HG03064 (cell line): ENCODE data around the gene RRP9.
A peak's percentile ranks its signal among the peaks of the same experiment; 100 is the strongest.

Experiments
- ATAC-seq: cut with Tn5 transposase; IDR thresholded peaks from one replicate; pipeline ENCODE4 v1.9.1; 2021; ENCODE audit warnings: low read depth; ENCODE audit not compliant: unreplicated experiment

RRP9 gene

DNA sequence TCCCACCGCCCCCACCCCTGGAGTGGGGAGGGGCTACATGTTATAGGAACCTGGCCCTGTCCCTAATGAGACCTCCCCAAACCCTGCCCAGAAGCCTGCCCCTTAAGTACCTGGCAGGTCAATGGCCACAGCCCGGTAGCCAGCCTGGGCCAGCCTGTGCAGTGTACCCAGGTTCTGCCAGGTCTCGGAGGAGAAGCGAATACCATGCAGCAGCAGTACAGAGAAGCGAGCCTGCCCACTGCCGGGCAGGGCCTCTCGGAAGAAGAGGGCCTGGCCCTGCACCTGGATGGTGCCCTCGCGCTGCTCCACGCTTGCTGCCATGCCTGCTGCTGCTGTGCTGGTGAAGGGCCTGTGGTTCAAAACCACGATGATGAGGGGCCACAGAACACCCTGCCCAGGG is 29.6 kb upstream of the RRP9 start:
- no peak for ATAC-seq

DNA sequence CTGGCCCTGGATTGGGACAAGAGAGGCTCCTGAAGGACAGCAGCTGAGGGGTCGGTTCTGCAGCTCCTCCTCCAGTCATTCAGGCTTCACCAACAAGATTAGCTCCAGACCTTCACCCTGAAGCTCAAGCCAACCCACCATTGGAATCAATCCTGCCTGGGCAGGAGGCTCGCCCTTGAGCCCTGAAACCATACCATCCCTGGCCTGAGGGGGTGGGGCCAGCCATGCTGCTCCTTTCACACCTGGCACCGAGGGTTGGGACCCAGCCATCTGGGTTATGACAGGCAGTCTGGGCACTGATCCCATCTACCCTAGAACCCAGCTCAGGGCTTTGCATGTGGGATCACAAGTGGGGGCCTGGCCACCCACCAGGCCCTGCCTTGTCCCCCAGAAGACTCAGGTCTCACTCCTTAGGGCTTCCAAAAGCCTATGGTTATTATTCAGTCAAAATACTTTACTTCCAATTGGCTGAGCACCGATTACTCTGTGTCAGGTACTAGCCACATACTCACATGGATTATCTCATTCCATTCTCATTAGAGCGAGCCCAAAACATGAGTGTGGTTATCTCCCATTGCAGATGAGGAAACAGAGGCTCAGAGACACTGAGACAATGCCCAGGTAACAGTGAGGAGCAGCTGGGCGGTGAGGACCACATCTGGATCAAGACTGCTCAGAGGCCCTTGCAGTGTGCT is 29.0 kb upstream of the RRP9 start:
- ATAC-seq = no peak

DNA sequence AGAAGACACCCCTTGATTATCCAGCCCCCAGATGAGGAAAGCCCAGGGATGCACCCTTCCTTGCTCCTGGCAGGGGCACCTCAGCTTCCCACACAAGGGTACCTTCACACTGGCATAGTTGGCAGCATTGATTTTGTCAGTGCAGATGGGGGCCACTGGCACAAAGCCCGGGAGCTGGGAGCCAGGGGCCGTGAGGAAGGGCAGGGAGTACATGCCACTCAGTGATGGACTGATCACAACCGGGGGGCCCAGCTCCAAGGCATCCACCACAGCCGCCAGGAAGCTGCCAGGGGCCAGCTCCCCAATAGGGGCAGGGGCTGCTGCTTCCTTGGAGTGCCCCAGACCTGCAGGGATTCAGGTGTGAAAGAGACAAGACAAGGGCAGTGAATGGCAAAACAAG is 28.1 kb upstream of the RRP9 start:
- ATAC-seq = no peak

DNA sequence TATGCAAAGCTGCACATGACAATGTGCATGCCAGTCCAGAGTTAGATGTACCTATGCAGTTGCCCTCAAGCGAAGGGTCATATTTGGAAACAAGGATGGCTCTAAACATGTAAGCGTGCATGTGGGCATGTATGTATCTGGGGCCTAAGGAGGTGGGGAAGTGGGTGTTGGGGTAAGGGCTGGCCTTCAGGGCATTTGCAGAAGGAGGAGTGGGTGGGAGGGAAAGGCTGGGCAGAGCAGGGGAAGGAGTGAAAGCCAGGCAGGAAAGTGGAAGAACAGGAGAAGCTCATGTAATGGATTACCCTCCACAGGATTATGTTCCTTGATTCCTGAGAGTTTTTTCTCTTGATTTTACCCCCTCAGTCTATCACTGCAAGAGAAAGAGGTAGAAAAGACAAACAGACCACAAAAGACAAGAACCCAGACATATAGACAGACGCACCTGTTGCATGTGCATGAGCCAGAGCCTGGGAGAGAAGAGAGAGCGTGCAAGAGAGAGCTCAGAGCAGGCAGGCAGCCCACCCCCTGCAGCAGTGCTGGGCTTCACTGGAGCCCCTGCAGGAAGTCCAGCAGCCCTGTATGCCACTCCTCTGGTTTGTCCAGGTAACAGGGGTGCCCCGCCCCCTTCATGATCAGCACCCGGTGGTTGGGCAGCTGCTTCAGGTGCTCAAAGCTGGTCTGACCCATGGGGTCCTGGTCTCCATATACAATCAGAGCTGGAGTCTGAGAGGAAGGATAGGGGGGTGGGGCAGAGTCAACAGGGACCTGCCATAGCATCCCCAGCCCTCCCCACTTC is 27.4 kb upstream of the RRP9 start:
- no peak for ATAC-seq

DNA sequence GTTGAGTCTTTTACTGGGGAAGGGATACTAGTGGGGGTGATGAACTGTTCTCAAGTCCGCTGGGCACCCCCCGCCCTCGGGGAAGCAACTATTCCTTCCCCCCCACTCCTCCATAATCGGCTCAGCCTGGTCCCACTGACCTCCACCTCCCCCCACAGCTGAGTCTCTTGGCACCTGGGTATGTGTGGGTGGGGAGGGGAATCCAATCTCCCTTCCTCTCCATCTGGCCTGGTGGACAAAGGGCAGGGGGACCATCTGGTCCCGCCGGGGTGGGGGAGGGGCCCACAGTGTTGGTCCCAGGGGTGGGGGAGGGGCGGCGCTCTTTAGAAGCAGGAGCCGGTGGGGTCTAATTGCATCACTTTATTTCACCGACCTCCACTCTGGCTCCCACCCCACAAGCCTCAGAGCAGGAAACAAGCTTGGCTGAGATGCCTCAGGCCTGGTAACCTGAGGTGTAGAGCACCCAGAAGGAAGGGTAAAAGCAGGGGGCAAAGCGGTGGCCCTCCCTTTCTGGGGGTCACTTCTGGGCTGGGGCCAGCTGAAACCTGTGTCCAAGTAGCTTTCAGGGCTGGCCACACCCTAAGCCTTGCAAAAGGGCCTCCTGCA is 26.6 kb upstream of the RRP9 start:
- ATAC-seq = no peak

DNA sequence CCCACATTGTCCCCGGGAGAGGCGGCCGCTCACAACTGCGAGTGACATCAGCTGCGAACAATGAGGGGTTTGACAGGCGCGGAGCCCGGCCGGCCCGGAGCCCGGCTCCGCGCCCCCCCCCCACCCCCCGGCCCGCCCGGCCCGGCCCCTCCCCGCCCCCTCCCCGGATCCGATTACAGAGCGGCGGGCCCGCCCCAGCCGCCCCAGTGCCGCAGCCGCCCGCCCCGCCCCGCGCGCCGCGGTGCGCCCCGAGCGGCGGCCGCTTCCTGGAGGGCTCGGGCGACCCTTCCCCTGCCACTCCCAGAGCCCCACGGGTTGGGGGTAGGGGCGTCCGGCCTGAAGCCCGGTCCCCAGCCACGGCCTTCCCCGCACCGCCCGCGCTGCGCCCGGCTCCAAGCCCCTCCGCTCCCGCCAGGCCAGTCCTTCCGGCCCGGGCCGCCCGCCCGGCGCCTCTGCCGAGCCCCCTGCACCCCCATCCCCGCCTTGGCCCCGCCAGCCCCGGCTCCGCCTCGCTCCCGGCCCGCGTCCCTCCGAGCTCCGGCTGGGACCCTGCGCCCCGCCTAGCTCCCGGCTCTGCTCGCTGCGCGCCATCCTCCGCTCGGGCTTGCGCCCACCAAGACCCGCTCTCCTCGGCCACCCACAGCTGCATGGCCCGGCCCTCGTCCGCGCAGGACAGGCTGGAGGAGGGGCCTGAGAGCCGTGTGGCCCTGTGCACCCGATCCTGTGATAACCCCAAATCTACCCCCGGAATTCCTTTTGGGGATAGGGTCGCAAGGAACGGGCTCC is 25.9 kb upstream of the RRP9 start, which contains the start of gene PCBP4:
PCBP4 (minus strand) TSS at position 71 of the 786 bp plus-strand sequence. CDS start 6,214 bp downstream, outside the sequence.
- ATAC-seq = peak; percentile 51

DNA sequence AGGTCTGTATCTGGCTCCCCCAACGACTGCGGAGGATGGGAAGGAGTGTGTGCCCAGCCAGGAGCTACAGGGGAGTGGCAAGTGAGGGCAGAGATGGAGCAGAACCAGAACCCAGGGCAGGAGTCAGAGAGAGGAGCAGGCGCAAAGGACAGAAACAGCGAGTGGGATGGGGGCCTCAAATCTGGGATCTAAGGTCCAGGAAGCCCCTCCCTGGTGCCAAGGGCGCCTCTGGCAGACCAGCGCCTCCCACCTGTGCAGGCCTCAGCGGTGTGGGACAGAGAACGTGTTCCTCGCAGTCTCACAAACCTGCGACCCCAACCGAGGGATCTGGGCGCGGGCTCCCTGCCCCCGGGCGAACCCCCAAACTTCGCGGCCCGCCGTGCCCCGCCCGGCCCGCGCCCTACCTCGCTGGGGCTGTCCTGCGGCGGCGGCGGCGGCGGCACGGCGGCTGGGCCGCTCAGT is 25.2 kb upstream of the RRP9 start:
- no peak for ATAC-seq

DNA sequence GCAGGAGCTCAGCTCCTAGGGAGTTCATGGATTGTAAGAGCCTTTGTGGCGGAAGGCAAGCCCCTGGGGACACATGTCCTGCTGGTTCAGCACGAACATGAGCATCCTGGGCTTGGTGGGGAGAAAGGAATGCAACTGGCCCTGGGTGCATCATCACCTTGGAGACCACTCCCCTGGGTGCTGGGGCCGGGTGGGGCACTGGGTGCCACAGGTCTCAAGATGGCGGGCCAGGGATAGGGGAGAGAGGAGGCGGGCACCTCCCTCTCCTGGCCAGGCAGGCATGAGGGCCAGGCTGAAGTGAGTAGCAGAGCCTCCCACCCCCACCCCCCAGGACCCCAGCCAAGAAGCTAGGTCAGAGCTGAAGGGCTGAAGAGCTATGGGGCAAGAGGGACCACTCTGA is 24.8 kb upstream of the RRP9 start:
- no peak for ATAC-seq

DNA sequence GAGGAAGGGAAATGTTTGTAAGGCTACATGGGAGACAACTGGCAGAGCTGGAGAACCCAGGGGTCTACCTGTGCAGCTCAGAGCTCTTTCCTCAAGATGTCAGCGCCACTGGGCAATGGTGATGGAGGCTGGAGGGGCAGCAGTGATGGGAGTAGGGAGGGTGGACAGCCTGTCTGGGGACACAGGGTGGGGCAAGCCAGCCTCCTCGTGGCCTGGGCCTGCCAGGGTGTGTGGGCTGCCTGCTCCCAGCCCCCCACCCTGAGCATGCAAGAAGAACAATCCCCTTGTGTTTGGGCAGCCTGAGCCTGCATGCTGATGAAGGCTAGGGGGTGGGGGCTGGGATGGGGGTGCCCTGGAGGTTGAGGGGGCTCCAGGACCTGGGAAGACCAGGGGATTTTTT is 24.3 kb upstream of the RRP9 start:
- no peak for ATAC-seq

DNA sequence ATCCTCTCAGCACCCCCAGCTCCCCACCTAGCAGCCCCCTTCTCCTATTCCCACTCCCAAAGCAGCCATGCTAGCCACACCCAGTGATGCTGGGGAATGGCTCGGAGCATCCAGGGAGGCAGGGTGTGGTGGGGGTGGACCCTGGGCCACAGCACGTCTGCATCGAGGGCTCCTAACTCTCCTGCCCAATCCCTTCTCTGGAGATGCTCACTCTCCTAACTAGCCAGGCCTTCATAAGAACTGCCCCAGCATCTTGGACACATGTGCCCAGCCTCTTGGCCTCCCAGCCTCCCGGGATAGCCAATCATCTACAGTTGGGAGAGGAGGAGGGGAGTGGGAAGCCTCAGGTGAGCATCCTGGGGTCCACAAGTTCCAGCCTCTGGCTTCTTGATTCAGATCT is 22.8 kb upstream of the RRP9 start:
- no peak for ATAC-seq

DNA sequence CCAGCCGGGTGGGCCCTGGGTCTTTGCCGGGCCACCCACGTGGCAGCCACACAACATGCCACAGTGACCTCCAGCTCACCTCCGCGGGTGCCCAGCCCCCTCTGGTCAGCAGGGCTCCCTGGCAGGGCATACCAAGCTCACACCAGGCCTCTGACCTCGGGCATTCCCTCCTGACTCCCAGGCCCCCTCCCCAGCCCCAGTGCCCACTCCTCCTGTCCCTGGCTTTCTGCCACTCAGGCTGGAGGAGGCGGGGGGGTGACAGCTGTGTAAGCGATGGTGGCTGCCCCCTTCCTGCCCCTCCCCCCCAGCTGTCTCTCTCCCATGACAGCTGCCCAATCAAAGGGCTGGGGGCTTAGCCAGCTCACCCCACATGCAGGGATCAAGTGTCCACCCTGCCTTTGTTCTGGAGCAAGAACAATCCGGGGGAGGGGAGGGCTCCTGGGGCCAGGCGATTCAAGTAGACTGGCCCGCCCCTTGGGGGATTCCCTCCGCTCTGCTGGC is 22.3 kb upstream of the RRP9 start:
- ATAC-seq = no peak

DNA sequence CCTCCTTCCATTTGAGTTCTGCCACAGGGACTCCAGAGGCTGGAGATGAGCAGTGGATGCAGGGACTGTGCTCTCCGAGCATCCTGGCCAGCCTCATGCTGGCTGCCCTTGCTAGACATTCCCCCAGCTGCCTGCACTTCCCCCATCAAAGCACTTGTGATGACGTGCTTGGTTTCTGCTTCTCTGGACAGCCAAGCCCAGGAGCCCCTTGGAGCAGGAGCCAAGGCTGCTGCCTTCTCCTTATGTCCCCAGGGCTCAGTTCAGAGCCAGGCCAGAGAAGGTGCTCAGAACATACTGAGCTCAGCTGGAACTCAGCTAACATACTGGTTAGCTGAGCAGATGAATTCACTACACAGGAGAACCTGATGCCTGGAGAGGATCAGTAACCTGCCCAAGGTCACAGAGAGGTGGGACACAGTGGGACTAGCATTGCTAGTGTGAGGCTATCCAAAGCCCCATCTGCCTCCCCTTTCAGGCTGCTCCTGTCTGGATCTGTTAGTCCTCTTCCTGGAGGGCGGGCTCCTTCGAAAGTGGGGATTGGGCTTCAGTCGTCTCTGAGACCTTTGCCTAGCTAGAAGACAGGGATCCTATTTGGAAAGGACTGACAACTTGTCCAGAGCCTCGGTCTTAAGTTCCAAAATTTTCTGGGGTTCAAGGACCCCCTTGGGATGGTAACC is 21.3 kb upstream of the RRP9 start:
- no peak for ATAC-seq

DNA sequence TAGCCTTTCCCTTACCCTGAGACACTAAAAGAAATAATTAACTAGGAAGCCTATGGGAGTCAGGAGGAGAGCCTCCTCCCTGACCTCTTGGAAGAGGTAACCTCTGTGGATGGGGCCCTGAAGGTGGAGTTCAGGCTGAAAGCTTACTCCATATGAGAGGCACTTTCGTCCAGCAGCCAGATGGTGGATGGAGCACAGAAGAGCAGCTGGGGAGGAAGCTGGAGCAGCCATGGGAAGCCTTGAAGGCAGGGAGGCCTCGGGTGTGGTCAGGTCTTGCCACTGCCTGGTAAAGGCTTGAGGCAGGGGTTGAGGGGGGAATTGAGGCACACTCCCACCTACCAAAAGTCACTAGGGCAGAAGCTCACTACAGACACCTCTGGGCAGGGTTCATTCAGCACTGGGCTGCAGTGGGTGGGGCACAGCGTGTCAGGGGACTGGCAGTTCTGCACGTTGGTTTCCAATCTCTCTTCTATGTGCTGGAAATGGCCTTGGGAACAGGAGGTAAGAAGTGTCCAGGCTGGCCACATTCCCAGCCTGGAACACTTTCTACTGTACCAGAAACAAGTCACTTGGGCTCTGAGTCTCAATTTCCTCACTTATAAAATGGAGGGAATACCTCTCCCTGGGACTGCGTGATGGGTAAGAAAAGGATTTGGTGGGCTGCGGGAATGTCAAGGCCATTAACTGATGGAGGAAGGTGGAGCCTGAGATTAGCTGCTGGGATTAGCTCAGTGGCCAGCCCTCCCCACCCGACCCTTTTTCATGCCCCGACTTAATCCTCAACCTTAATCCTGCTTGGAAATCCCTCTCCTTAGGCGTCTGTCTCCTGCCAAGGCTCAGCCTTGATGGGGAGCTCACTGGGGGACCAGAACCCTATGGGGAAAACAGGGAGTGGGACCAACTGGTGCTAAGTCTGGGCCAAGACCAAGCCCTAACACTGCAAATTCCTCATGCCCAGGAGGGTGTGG is 20.2 kb upstream of the RRP9 start:
- no peak for ATAC-seq

DNA sequence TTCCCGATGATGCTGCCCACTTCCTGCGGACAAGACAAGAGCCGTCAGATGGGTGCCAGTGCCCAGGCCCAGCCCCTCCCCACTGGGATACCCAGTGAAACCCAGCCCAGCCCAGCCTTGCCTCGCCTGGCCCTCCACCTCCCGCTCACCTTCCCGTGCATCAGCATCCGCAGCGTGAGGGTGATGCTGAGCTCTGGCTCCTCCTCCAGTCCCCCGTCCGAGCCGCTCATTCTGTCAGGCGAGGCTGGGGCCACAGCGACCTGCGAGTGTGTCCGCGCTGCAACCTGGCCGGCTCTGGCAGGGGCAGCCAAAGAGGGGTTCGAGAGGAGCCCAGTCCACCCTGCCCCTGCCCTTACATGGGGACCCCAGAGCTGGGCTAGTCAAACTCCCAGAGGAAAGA is 19.3 kb upstream of the RRP9 start:
- no peak for ATAC-seq

DNA sequence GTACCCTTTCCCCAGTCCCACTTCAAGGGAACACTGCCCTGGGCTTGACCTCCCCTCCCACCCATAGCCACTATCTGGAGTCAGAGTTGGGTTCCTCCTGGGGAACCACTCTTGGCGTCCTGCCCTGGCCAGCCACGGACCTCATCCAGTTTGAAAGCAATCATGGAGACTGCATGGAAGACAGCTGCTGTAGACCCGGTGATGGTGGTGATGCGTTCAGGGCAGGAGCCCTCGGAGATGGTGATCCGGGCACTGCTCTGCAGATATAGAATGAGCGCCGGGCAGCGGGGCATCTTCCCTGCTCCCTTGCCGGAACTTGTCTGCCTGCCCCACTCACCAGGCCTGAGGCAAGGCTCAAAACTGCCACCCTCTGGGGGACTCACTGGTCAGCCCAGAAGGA is 18.7 kb upstream of the RRP9 start:
- no peak for ATAC-seq

DNA sequence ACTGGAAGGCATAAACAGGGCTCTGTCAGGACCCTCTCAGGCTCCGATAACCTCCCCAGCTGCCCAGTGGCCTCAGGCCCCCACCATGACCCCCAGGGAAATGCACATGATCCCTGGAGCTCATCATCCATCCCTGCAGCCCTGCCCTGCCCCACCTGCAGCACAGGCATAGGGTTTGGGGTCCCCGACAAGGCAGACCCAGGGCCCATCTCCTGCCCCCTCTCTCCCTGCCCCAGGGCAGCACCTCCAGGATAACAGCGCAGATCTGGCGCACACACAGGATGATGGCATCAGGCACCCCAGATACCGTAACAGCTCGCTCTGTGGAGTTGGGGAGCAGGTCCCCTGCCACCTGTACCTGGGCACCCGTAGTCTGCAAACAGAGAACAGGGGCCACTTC is 17.9 kb upstream of the RRP9 start:
- no peak for ATAC-seq

DNA sequence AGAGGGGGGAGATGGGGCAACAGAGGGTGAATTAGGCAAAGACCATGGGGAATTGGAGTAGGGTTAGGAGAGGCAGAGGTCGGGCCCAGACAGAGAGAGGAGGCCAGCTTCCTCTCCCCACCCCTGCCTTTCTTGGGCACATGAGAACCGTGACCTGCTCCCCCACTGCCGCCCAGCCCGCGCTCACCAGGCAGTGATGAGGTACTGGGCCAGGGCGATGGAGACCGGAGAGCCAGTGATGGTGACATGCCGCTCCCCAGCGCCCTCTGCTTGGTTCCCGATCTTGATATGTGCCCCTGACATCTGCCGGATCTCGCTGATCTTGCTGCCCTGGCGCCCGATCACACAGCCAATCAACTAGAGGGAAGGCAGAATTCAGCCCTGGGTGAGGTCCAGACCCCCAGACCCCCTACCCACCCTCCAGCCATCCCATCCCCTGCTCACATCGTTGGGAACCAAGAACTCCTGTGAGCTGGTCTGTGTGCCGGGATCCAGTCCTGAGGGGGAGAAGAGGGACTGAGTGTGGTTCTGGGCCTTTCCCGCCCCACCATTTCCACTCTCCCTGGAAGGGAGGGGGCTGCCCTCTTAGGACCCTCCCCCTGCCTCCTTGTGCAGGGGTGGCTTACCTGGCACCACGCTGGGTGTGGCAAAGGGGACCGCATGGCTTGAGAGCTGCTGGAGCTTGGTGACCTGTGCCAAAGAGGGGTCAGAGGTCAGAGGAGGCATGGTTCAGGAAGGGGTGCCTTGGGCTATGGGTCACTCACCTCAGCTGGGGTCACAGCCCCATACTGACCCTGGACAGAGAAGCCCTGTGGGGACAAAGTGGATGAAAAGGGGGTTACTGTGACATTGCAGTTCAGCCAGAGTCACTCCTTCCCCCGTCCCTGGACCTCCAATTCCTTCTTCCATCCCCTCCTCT is 17.2 kb upstream of the RRP9 start:
- ATAC-seq = no peak
